ENCODE data around the gene VAC14. TPM values are rescaled to one million over a fixed set of nuclear protein-coding genes. Genes with fewer than 3 reads are reported as not detected.

VAC14 gene
- polyA plus RNA-seq, 1 donor from 2014 or later, result 8.6 TPM

- Histone ChIP-seq H3K36me3 (ENCODE audit: insufficient read depth, low read length) (no peaks in the 10 kb centered on the region), H3K4me3 (ENCODE audit: low read length) (no peak overlapping the region), H4K20me1 (ENCODE audit: insufficient read depth) (no peaks in the 10 kb centered on the region), H3K4me2 (ENCODE audit: low read length) (no peak overlapping the region), H3K9me2 (ENCODE audit: insufficient read depth, low read length) (no peaks in the 10 kb centered on the region), H3F3A (ENCODE audit: insufficient read depth, low read length, poor library complexity, severe bottlenecking) (no peaks in the 10 kb centered on the region), H3K79me2 (replicated peaks; ENCODE audit: insufficient read depth, low read length) (no peaks in the 10 kb centered on the region), H2AFZ (ENCODE audit: low read depth, low read length) (no peak overlapping the region), H3K27me3 (ENCODE audit: insufficient read depth, low read depth, low read length) (no peaks in the 10 kb centered on the region), H3K27ac (ENCODE audit: low read length) (no peak overlapping the region), H3K9ac (ENCODE audit: low read length) (no peak overlapping the region), H3K9me3 (ENCODE audit: low read length) (no peaks in the 10 kb centered on the region)
- TF ChIP-seq EZH2 (IDR thresholded peaks at IDR 0.05; ENCODE audit: borderline replicate concordance, insufficient read depth, low read length, poor library complexity, severe bottlenecking) (no peak), REST (IDR thresholded peaks at IDR 0.05; ENCODE audit: borderline replicate concordance) (no peak), RAD21 (conservative IDR thresholded peaks at IDR 0.05) (no peak), EP300 (conservative IDR thresholded peaks at IDR 0.05; ENCODE audit: poor library complexity, severe bottlenecking) (no peak), POLR2AphosphoS5 (IDR thresholded peaks at IDR 0.05) (no peak), MXI1 (conservative IDR thresholded peaks at IDR 0.05; ENCODE audit: poor library complexity, severe bottlenecking) (no peak), SMC3 (conservative IDR thresholded peaks at IDR 0.05; ENCODE audit: poor library complexity) (no peak), TAF1 (IDR thresholded peaks at IDR 0.05; ENCODE audit: low read depth) (no peak), CTCF (IDR thresholded peaks at IDR 0.05; ENCODE audit: poor library complexity, severe bottlenecking) (no peak)
These were observed 99.4 kb downstream of the VAC14 start for GRCh38 chr16:70701596-70701995.

DNA sequence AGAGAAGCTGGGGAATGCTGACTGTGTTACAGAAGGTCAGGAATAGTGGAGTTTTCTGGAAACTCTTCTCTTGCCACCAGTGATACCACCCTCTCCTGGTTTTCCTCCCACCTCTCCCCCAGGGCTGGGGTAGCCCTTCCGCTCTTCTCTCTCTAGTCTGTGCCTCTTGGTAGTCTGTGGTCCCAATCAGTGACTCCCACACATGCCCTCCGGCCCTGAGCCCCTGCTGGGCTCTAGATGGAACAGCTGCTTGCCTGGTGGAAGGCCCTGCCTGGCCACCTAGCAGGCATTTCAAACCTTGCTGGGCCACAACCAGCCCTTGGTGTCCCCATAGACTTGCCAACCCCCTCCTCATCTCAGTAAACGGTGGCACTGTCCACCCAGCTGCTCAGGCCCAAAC lies 99.9 kb downstream of the VAC14 start:
- Histone ChIP-seq H3K9me2 (ENCODE audit: insufficient read depth, low read length) (no peaks in the 10 kb centered on the region), H3K9ac (ENCODE audit: low read length) (no peak overlapping the region), H2AFZ (ENCODE audit: low read depth, low read length) (no peak overlapping the region), H3K4me2 (ENCODE audit: low read length) (no peak overlapping the region), H3K27ac (ENCODE audit: low read length) (no peak overlapping the region), H4K20me1 (ENCODE audit: insufficient read depth) (no peaks in the 10 kb centered on the region), H3F3A (ENCODE audit: insufficient read depth, low read length, poor library complexity, severe bottlenecking) (no peaks in the 10 kb centered on the region), H3K36me3 (ENCODE audit: insufficient read depth, low read length) (no peaks in the 10 kb centered on the region), H3K79me2 (replicated peaks; ENCODE audit: insufficient read depth, low read length) (no peaks in the 10 kb centered on the region), H3K9me3 (ENCODE audit: low read length) (no peaks in the 10 kb centered on the region), H3K4me3 (ENCODE audit: low read length) (no peak overlapping the region), H3K27me3 (ENCODE audit: insufficient read depth, low read depth, low read length) (no peaks in the 10 kb centered on the region)
- TF ChIP-seq RAD21 (conservative IDR thresholded peaks at IDR 0.05) (no peak), SMC3 (conservative IDR thresholded peaks at IDR 0.05; ENCODE audit: poor library complexity) (no peak)
